HepG2 (cell line): Measurements from ENCODE around the gene SHBG.

Source experiments
- CEBPB ChIP-seq: IDR thresholded peaks from 2 replicates; pipeline ENCODE4 v1.6.1; 2011; ENCODE audit warnings: low read depth, low read length, improper control_type of control experiment, borderline replicate concordance
- CTCF ChIP-seq: sonication (generic); formaldehyde crosslinking; IDR thresholded peaks from 2 replicates; pipeline ENCODE4 v1.5.0; 2020; ENCODE audit warnings: mild to moderate bottlenecking, missing genetic modification reagents, moderate library complexity
- EP300 ChIP-seq, 3 experiments: sonication (generic) in 1 of 3; formaldehyde crosslinking in 1 of 3; IDR thresholded peaks; 2 replicates each; pipeline versions ENCODE4 v1.5.1 to v1.6.1; 2011 to 2020; ENCODE audit warnings: low read depth in 2 of 3, low read length in 2 of 3, borderline replicate concordance in 1 of 3, improper control_type of control experiment in 1 of 3, mild to moderate bottlenecking in 1 of 3, missing genetic modification reagents in 1 of 3, moderate library complexity in 1 of 3
- FOXO4 ChIP-seq: sonication (generic); formaldehyde crosslinking; conservative IDR thresholded peaks from 2 replicates; pipeline ENCODE4 v1.8.1; 2023; ENCODE audit warnings: missing genetic modification reagents
- MAX ChIP-seq: IDR thresholded peaks from 2 replicates; pipeline ENCODE4 v1.6.1; 2012; ENCODE audit warnings: inconsistent platforms
- MYC ChIP-seq: sonication (generic); formaldehyde crosslinking; IDR thresholded peaks from 2 replicates; pipeline ENCODE4 v1.9.0; 2021; ENCODE audit warnings: missing genetic modification reagents, borderline replicate concordance
- NR2F6 ChIP-seq, 2 experiments: IDR thresholded peaks; 2 replicates each; pipeline ENCODE4 v1.6.1; 2016; ENCODE audit warnings: antibody characterized with exemption in 1 of 2, mild to moderate bottlenecking in 1 of 2
- SAFB2 ChIP-seq: sonication (generic); formaldehyde crosslinking; IDR thresholded peaks from 2 replicates; pipeline ENCODE4 v1.5.1; 2020; ENCODE audit warnings: missing genetic modification reagents, low read depth, mild to moderate bottlenecking, borderline replicate concordance
- TEAD2 ChIP-seq: sonication (generic); formaldehyde crosslinking; IDR thresholded peaks from 2 replicates; pipeline ENCODE4 v1.9.0; 2021; ENCODE audit warnings: missing genetic modification reagents
- ZNF788 ChIP-seq: sonication (generic); formaldehyde crosslinking; IDR thresholded peaks from 2 replicates; pipeline ENCODE4 v1.5.0; 2020; ENCODE audit warnings: mild to moderate bottlenecking, missing genetic modification reagents, borderline replicate concordance

DNA sequence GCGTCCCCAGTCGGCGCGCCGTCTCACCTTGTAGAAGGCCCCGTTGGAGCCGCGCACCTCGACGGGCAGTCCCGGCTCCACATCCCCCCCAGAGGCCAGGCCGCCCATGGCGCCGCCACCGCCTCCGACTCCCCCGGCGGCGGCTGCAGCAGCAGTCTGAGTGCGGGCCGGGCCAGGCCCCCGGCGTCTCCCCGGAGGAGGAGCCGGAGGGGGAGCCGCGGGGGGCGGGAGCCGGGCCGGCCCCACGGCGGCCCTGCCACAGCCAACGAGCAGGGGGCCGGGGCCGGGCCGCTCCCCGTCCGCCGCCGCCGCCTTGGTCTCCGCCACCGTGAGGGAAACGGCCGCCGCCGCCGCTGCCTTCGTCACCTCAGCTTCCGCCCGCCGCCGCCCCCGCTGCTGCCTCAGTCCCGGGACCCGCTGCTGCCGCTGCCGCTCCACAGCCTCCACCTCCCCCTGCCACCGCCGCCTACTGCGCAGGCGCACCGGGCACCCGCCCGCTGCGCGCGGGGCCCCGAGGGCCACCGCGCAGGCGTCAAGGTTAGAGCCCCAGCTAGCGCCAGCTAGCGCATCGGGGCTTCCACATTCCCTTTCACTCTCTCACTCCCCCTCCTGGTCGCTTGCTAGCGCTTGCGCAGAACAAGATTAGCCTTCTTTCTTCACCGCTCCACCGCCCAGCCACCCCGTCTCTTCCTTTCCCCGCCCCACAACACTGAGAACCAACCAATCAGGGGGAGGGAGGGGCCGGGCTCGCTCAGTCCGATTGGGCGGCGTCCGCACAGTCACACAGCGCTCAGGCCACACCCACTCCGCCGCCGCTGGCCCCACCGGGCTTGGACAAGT lies 15.3 kb upstream of the SHBG start, which contains the start of gene FXR2:
- TF ChIP-seq CEBPB = no peak
- TF ChIP-seq CTCF (CRISPR knock-in tag) = peak; percentile 80
- TF ChIP-seq NR2F6 (IDR thresholded peaks at IDR 0.05) = no peak
- TF ChIP-seq NR2F6 (CRISPR knock-in tag; IDR thresholded peaks at IDR 0.05) = no peak
- 0 out of 2 replicates have a peak, but pooled peaks have one; percentile 1 for TF ChIP-seq MYC (CRISPR knock-in tag)
- TF ChIP-seq FOXO4 (CRISPR knock-in tag) = no peak
- peak in 1 of 2 experiments; percentile 22; a peak in 1 of 4 replicates for TF ChIP-seq EP300 (IDR thresholded peaks at IDR 0.05; ENCODE audit: low read depth in 2 of 2, low read length in 2 of 2)
- no peak for TF ChIP-seq EP300 (CRISPR knock-in tag; IDR thresholded peaks at IDR 0.05; ENCODE audit: borderline replicate concordance)
- TF ChIP-seq MAX = no peak; the same call in none of the 2 replicates
- no peak for TF ChIP-seq SAFB2 (CRISPR knock-in tag)
- peak; percentile 22; the same call in 1 of the 2 replicates for TF ChIP-seq ZNF788
- TF ChIP-seq TEAD2 (CRISPR knock-in tag) = no peak
